ENCODE data around the gene UCHL1. TPM values are rescaled to one million over a fixed set of nuclear protein-coding genes. Genes with fewer than 3 reads are reported as not detected.

Gene UCHL1
- 464 and 711 TPM in 2 replicates for total RNA-seq

GRCh38 chr4:41256740-41257256 lies at the start of gene UCHL1:
Gene UCHL1 (plus strand): TSS chr4:41256928. CDS start chr4:41256977, 49 bp downstream.

GRCh38 chr4:41214136-41214824 lies 42.4 kb upstream of the UCHL1 start, which contains the start of gene APBB2:
Gene APBB2 (minus strand): TSS chr4:41214542. CDS start chr4:41033254, 181,288 bp downstream.

Other genes with a start within 250 kb of the UCHL1 start
- gene APBB2, start 42.4 kb upstream of the UCHL1 start, total RNA-seq = 66.4 and 97.1 TPM in 2 replicates